H1 (cell line): ENCODE data around the gene HOXD1. TPM values are rescaled to one million over a fixed set of nuclear protein-coding genes. Genes with fewer than 3 reads are reported as not detected.

ENCODE experiments used
- ATF2 ChIP-seq: IDR thresholded peaks from 2 replicates; pipeline ENCODE4 v1.6.1; 2012; ENCODE audit warnings: low read length, inconsistent platforms
- CBX8 ChIP-seq: fragments of 300-800, 300-1000 bp; sonication (generic); IDR thresholded peaks from 2 replicates; pipeline ENCODE4 v1.7.1; 2016; ENCODE audit warnings: low read depth, low read length, borderline replicate concordance
- CHD7 ChIP-seq: fragments of 300-600 bp; sonication (generic); IDR thresholded peaks from 2 replicates; pipeline ENCODE4 v1.7.1; 2012; ENCODE audit warnings: low read length, moderate library complexity, mild to moderate bottlenecking, inconsistent platforms; ENCODE audit not compliant: insufficient replicate concordance
- FOSL1 ChIP-seq: IDR thresholded peaks from 2 replicates; pipeline ENCODE4 v1.6.1; 2011; ENCODE audit warnings: mild to moderate bottlenecking, low read depth, low read length, moderate library complexity; ENCODE audit not compliant: insufficient read depth
- GABPA ChIP-seq: IDR thresholded peaks from 2 replicates; pipeline ENCODE4 v1.6.1; 2011; ENCODE audit warnings: mild to moderate bottlenecking, low read length, moderate library complexity, borderline replicate concordance; ENCODE audit not compliant: insufficient read depth
- JUND ChIP-seq: IDR thresholded peaks from 2 replicates; pipeline ENCODE4 v1.6.1; 2011; ENCODE audit warnings: mild to moderate bottlenecking, improper control_type of control experiment, low read length
- SRF ChIP-seq: IDR thresholded peaks from 2 replicates; pipeline ENCODE4 v1.6.1; 2011; ENCODE audit warnings: mild to moderate bottlenecking, low read depth, low read length, moderate library complexity
- TBP ChIP-seq: IDR thresholded peaks from 2 replicates; pipeline ENCODE4 v1.6.1; 2011; ENCODE audit warnings: low read depth, low read length, improper control_type of control experiment
- polyA plus RNA-seq, 7 experiments: library from polyadenylated mRNA; depleted of rRNA in 3 of 7; stranded (reverse) in 5 of 7; unstranded in 2 of 7; fragments of >200 nt in 5 of 7; fragments of 200-250 nt in 2 of 7; gene quantifications; 1 replicate in 5 of 7; 2 replicates in 1 of 7; 4 replicates in 1 of 7; pipeline versions ENCODE4 v1.2.1 to v1.2.3, GENCODE V29; 2011 to 2013; ENCODE audit warnings: missing spikeins in 2 of 7, mixed read lengths in 2 of 7
- total RNA-seq: library from RNA; stranded (reverse); fragmentation: NEBNext Ultra II Directional; extraction: Animal tissue kit (Norgen Biotek cat#: 25700); gene quantifications from 2 replicates; pipeline ENCODE4 v1.2.1, GENCODE V29; 2021

Gene HOXD1
- total and polyA plus RNA-seq, 2 of the 8 experiments (the other 6 are each of a cell fraction or from before 2014, with no cell fraction given), result 0.03 TPM; not detected in 1

GRCh38 chr2:176157499-176158185 lies 30.8 kb upstream of the HOXD1 start (continued):
- TF ChIP-seq CBX8 (peak; percentile 81; the same call in 1 of the 2 replicates), JUND (no peak), ATF2 (no peak), FOSL1 (no peak), CHD7 (no peak), TBP (no peak), GABPA (no peak), SRF (no peak)
